ENCODE measurements around the gene FGF21.

- no peak for TF ChIP-seq CTCF (IDR thresholded peaks at IDR 0.05; ENCODE audit: insufficient read depth, low read depth, low read length)
- no peak for TF ChIP-seq EZH2 (IDR thresholded peaks at IDR 0.05; ENCODE audit: insufficient read depth, low read length)
Measured at GRCh38 chr19:48806818-48807589, 51.7 kb downstream of the FGF21 start.

All from astrocyte (in vitro differentiated cells and primary cell).